ENCODE data around the gene DNAH2. TPM values are rescaled to one million over a fixed set of nuclear protein-coding genes. Genes with fewer than 3 reads are reported as not detected.

Gene DNAH2
- polyA plus RNA-seq: 0.16 TPM in 1 of 2 replicates, not detected in the other

GRCh38 chr17:7716901-7717755 is at the start of gene DNAH2:
Gene DNAH2 (plus strand): TSS chr17:7717744. CDS start chr17:7719735, 1,991 bp downstream.

GRCh38 chr17:7687072-7687907 is 30.3 kb upstream of the DNAH2 start, which contains the start of gene TP53:
Gene TP53 (minus strand): TSS chr17:7687490. CDS start chr17:7676594, 10,896 bp downstream.

GRCh38 chr17:7687908-7688807 is 29.4 kb upstream of the DNAH2 start, which contains the start of gene WRAP53:
Gene WRAP53 (plus strand): TSS chr17:7688477. CDS start chr17:7688649, 172 bp downstream.

GRCh38 chr17:7704601-7705268 is 12.8 kb upstream of the DNAH2 start, which contains the start of gene EFNB3:
Gene EFNB3 (plus strand): TSS chr17:7705202. CDS start chr17:7705599, 397 bp downstream.

GRCh38 chr17:7833795-7834541 is 116.4 kb downstream of the DNAH2 start, which contains the start of gene KDM6B:
Gene KDM6B (plus strand): TSS chr17:7834217. CDS start chr17:7845555, 11,338 bp downstream.

GRCh38 chr17:7854851-7855659 is 137.5 kb downstream of the DNAH2 start, which contains the start of gene TMEM88:
Gene TMEM88 (plus strand): TSS chr17:7855066. CDS start chr17:7855075, 9 bp downstream.

GRCh38 chr17:7856811-7857712 is 139.5 kb downstream of the DNAH2 start, which contains the start of gene NAA38:
Gene NAA38 (minus strand): TSS chr17:7857559. CDS start chr17:7857463, 96 bp downstream.

GRCh38 chr17:7857713-7858521 is 140.4 kb downstream of the DNAH2 start, which contains the start of gene CYB5D1:
Gene CYB5D1 (plus strand): TSS chr17:7858003. CDS start chr17:7858135, 132 bp downstream.

Other genes starting within 250 kb of the DNAH2 start
- gene ZBTB4, start 238.1 kb upstream of the DNAH2 start, polyA plus RNA-seq: 9.2 and 9.5 TPM in 2 replicates
- not detected in 2 replicates for gene SLC35G6, start 236.3 kb upstream of the DNAH2 start, polyA plus RNA-seq
- 6.4 and 7.7 TPM in 2 replicates for gene POLR2A, start 233.4 kb upstream of the DNAH2 start, polyA plus RNA-seq
- 1.9 and 5.1 TPM in 2 replicates for gene TNFSF12, start 168.7 kb upstream of the DNAH2 start, polyA plus RNA-seq
- 0.28 TPM in 1 of 2 replicates, not detected in the other for gene TNFSF13, start 159.0 kb upstream of the DNAH2 start, polyA plus RNA-seq
- 2.3 and 3.2 TPM in 2 replicates for gene SENP3, start 155.8 kb upstream of the DNAH2 start, polyA plus RNA-seq
- gene CD68, start 138.1 kb upstream of the DNAH2 start, polyA plus RNA-seq: 0.63 TPM in 1 of 2 replicates, not detected in the other
- gene MPDU1, start 133.9 kb upstream of the DNAH2 start, polyA plus RNA-seq: 14.2 and 26.1 TPM in 2 replicates
- 5.0 and 6.3 TPM in 2 replicates for gene SOX15, start 127.7 kb upstream of the DNAH2 start, polyA plus RNA-seq
- gene FXR2, start 102.8 kb upstream of the DNAH2 start, polyA plus RNA-seq: 7.1 and 20.3 TPM in 2 replicates
- 107 and 126 TPM in 2 replicates for gene SAT2, start 89.9 kb upstream of the DNAH2 start, polyA plus RNA-seq
- 2.5 TPM in 1 of 2 replicates, not detected in the other for gene SHBG, start 87.6 kb upstream of the DNAH2 start, polyA plus RNA-seq
- 56.0 and 70.0 TPM in 2 replicates for gene ATP1B2, start 66.8 kb upstream of the DNAH2 start, polyA plus RNA-seq
- 3.0 and 3.7 TPM in 2 replicates for gene TP53, start 30.3 kb upstream of the DNAH2 start, polyA plus RNA-seq
- 1.1 and 1.4 TPM in 2 replicates for gene WRAP53, start 29.3 kb upstream of the DNAH2 start, polyA plus RNA-seq
- 2.8 TPM in 1 of 2 replicates, not detected in the other for gene EFNB3, start 12.5 kb upstream of the DNAH2 start, polyA plus RNA-seq
- gene KDM6B, start 116.5 kb downstream of the DNAH2 start, polyA plus RNA-seq: 0.12 and 0.13 TPM in 2 replicates
- gene TMEM88, start 137.3 kb downstream of the DNAH2 start, polyA plus RNA-seq: 0.30 TPM in 1 of 2 replicates, not detected in the other
- 349 and 437 TPM in 2 replicates for gene NAA38, start 139.8 kb downstream of the DNAH2 start, polyA plus RNA-seq
- 3.8 and 6.4 TPM in 2 replicates for gene CYB5D1, start 140.3 kb downstream of the DNAH2 start, polyA plus RNA-seq
- gene CHD3, start 171.0 kb downstream of the DNAH2 start, polyA plus RNA-seq: 4.2 and 5.0 TPM in 2 replicates
- gene RNF227, start 198.5 kb downstream of the DNAH2 start, polyA plus RNA-seq: 0.75 and 0.94 TPM in 2 replicates
- 0.58 TPM in 1 of 2 replicates, not detected in the other for gene KCNAB3, start 212.1 kb downstream of the DNAH2 start, polyA plus RNA-seq
- 321 and 349 TPM in 2 replicates for gene TRAPPC1, start 214.2 kb downstream of the DNAH2 start, polyA plus RNA-seq
- 0.53 and 3.7 TPM in 2 replicates for gene CNTROB, start 214.5 kb downstream of the DNAH2 start, polyA plus RNA-seq